SJCRH30 (cell line): Measurements from ENCODE around the gene CEP57. TPM values are rescaled to one million over a fixed set of nuclear protein-coding genes. Genes with fewer than 3 reads are reported as not detected.
A peak's percentile ranks its signal among the peaks of the same experiment; 100 is the strongest.
"Not testable (repeated sequence)": the region's sequence is repeated elsewhere in the genome, so short reads cannot be mapped to it uniquely, and the experiment has no call there.

Experiments
- DNase-seq, 2 experiments: peaks; one replicate each; pipeline ENCODE4 v3.0.0-alpha.2; 2015 to 2020
- H3K27ac ChIP-seq: fragments of 250-450 bp; sonication (Bioruptor Pico); 2 replicates; pipeline ENCODE4 v1.5.1; 2020; ENCODE audit warnings: mild to moderate bottlenecking, moderate library complexity
- H3K27me3 ChIP-seq: fragments of 250-450 bp; sonication (Bioruptor Pico); 2 replicates; pipeline ENCODE4 v1.5.1; 2020; ENCODE audit warnings: mild to moderate bottlenecking, moderate library complexity
- H3K36me3 ChIP-seq: fragments of 250-450 bp; sonication (Bioruptor Pico); 2 replicates; pipeline ENCODE4 v1.5.1; 2020; ENCODE audit warnings: mild to moderate bottlenecking, moderate library complexity
- H3K4me1 ChIP-seq: fragments of 250-450 bp; sonication (Bioruptor Pico); 2 replicates; pipeline ENCODE4 v1.5.1; 2020; ENCODE audit warnings: mild to moderate bottlenecking, moderate library complexity
- H3K4me3 ChIP-seq: fragments of 250-450 bp; sonication (Bioruptor Pico); 2 replicates; pipeline ENCODE4 v1.5.1; 2020; ENCODE audit warnings: mild to moderate bottlenecking, moderate library complexity
- H3K9me3 ChIP-seq: fragments of 250-450 bp; sonication (Bioruptor Pico); replicated peaks from 2 replicates; pipeline ENCODE4 v1.5.1; 2020; ENCODE audit warnings: mild to moderate bottlenecking, moderate library complexity
- total RNA-seq: library from RNA; depleted of rRNA; stranded (reverse); fragments of >200 nt; shearing (Covaris generic); gene quantifications from 2 replicates; pipeline ENCODE4 v1.2.3, GENCODE V29; 2014

CEP57 gene
- total RNA-seq, 1 experiment from 2014 or later = 53.4 TPM

- Histone ChIP-seq H3K36me3 (peaks cover 10% of the 10 kb centered on the region), H3K4me3 (no peak overlapping the region), H3K9me3 (no peaks in the 10 kb centered on the region), H3K27me3 (no peaks in the 10 kb centered on the region), H3K27ac (no peak overlapping the region), H3K4me1 (no peaks in the 10 kb centered on the region)
- no peak for DNase-seq
Measured at GRCh38 chr11:95816037-95816436, 25.7 kb downstream of the CEP57 start.

DNA sequence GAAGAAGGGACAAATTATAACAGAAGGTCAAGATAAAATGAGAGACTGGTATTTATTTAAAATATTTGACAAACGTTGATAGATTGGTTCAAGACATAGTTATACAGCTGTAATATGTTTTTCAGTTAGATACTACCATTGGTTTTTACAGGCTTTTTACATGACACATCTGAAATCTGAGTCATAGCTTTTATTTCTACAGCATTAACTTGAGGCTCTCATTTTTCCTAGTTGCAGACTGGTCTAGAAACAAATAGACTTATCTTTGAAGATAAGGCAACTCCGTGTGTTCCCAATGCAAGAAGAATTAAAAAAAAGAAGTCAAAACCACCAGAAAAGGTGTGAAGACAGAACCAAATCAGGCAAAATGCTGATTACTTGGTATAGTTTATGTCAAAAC is 31.3 kb downstream of the CEP57 start:
- Histone ChIP-seq H3K27ac (no peak overlapping the region), H3K36me3 (peaks cover 23% of the 10 kb centered on the region), H3K4me3 (no peak overlapping the region), H3K4me1 (no peaks in the 10 kb centered on the region), H3K9me3 (no peaks in the 10 kb centered on the region), H3K27me3 (no peaks in the 10 kb centered on the region)
- no peak for DNase-seq

GRCh38 chr11:95827696-95828095 is 37.4 kb downstream of the CEP57 start:
- no peak overlapping the region for H3K27ac ChIP-seq
- H3K4me1 ChIP-seq = peaks cover 14% of the 10 kb centered on the region
- H3K27me3 ChIP-seq = no peaks in the 10 kb centered on the region
- no peak for DNase-seq
- H3K36me3 ChIP-seq = peaks cover 33% of the 10 kb centered on the region
- no peaks in the 10 kb centered on the region for H3K9me3 ChIP-seq
- no peak overlapping the region for H3K4me3 ChIP-seq

DNA sequence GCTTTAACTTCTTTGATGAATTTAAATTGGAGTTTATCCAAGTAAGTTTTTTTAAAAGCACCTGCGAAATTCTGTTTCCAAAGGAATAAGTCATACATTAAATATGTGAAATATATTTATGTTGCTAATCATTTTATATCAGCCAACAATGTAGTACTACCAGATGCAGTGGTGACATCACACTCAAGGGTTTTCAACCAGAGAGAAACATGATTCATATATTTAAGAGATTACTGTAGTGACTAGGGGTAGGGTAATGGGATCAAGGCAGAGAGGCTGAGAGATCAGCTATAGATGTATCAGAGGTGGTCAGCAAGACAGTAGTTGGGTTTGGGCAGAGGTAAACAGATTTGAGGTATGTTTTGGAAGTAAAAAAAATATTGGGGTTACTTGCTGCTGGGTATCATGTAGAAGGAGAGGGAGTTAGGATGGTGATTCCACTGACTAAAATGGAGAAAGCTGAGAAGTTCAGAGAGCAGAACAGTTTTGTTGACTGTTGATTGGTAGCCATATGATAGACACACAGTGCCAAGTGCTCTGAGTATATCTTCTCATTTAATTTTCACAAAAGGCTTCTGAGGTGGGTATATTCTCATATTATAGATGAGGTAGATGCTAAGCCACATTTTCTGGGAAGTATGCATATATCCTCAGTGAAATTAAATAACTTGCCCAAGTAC is 39.4 kb downstream of the CEP57 start:
- Histone ChIP-seq H3K27ac (no peak overlapping the region), H3K4me3 (no peak overlapping the region), H3K9me3 (no peaks in the 10 kb centered on the region), H3K4me1 (peaks cover 16% of the 10 kb centered on the region), H3K36me3 (peaks cover 39% of the 10 kb centered on the region), H3K27me3 (no peaks in the 10 kb centered on the region)
- no peak for DNase-seq

- Histone ChIP-seq H3K36me3 (peaks cover 39% of the 10 kb centered on the region), H3K9me3 (no peaks in the 10 kb centered on the region), H3K27me3 (no peaks in the 10 kb centered on the region), H3K27ac (peak overlapping the region; percentile 49), H3K4me3 (no peak overlapping the region), H3K4me1 (peaks cover 30% of the 10 kb centered on the region)
- DNase-seq = peak in 1 of 2 experiments; percentile 27
Measured at GRCh38 chr11:95831198-95831883, 41.0 kb downstream of the CEP57 start.

- Histone ChIP-seq H3K4me1 (peaks cover 31% of the 10 kb centered on the region), H3K27me3 (no peaks in the 10 kb centered on the region), H3K27ac (no peak overlapping the region), H3K4me3 (no peak overlapping the region), H3K9me3 (no peaks in the 10 kb centered on the region), H3K36me3 (peaks cover 47% of the 10 kb centered on the region)
- no peak for DNase-seq
Measured at GRCh38 chr11:95832763-95833162, 42.5 kb downstream of the CEP57 start.

GRCh38 chr11:95833378-95833777 is 43.1 kb downstream of the CEP57 start:
- Histone ChIP-seq H3K9me3 (no peaks in the 10 kb centered on the region), H3K4me1 (peaks cover 31% of the 10 kb centered on the region), H3K27me3 (no peaks in the 10 kb centered on the region), H3K27ac (no peak overlapping the region), H3K36me3 (peaks cover 50% of the 10 kb centered on the region), H3K4me3 (no peak overlapping the region)
- no peak for DNase-seq

DNA sequence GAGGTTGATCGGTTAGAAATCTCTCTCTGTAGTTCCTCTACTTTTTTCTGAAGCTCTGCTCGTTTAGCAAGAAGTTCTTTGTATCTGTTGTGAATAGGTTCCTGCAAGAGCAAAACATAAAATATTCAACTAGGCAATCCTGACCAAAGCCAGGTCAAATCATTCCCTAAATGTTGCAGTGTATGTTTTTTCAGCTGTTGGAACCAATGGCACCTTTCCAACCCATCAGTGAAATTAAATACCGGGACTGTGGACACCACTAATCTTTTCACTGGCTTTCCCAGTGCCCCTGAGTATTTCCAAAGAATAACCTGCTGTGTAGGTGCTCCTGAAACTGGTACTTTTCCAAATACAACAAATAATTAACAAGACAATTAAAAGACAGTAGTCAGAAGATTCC is 45.1 kb downstream of the CEP57 start:
- no peaks in the 10 kb centered on the region for H3K27me3 ChIP-seq
- H3K36me3 ChIP-seq = peaks cover 47% of the 10 kb centered on the region
- H3K4me3 ChIP-seq = no peak overlapping the region
- peak overlapping the region; percentile 65 for H3K27ac ChIP-seq
- DNase-seq = peak; percentile 65 to 88
- H3K9me3 ChIP-seq = no peaks in the 10 kb centered on the region
- peaks cover 31% of the 10 kb centered on the region for H3K4me1 ChIP-seq

GRCh38 chr11:95835768-95836488 is 45.6 kb downstream of the CEP57 start:
- H3K36me3 ChIP-seq = peaks cover 46% of the 10 kb centered on the region
- no peaks in the 10 kb centered on the region for H3K9me3 ChIP-seq
- peaks cover 29% of the 10 kb centered on the region for H3K4me1 ChIP-seq
- H3K27ac ChIP-seq = peak overlapping the region; percentile 65
- H3K4me3 ChIP-seq = no peak overlapping the region
- DNase-seq = peak; percentile 75 to 91
- no peaks in the 10 kb centered on the region for H3K27me3 ChIP-seq

DNA sequence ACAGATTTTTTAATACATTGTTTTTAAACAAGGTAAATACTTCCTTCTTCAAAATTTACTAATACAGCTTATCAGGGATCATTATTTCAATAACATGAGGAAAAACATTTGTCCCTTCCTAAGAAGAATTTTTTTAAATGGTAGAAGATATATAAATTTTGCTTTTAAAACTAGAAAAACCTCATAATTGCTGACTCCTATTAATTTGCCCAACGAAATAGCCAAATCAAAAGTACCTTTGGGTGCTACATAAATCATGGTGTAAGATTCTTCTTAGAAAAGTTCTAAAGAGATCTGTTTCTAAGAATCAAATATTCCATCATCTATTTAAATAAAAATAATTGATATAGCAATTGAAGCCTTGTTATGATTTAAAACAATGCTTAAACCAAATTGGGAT is 54.9 kb downstream of the CEP57 start:
- H3K4me3 ChIP-seq = no peak overlapping the region
- no peaks in the 10 kb centered on the region for H3K9me3 ChIP-seq
- no peak overlapping the region for H3K27ac ChIP-seq
- no peaks in the 10 kb centered on the region for H3K4me1 ChIP-seq
- DNase-seq = no peak
- no peaks in the 10 kb centered on the region for H3K27me3 ChIP-seq
- peaks cover 16% of the 10 kb centered on the region for H3K36me3 ChIP-seq

GRCh38 chr11:95849087-95849825 is 59.0 kb downstream of the CEP57 start:
- peak; percentile 35 to 62 for DNase-seq
- Histone ChIP-seq H3K27ac (no peak overlapping the region), H3K4me1 (no peaks in the 10 kb centered on the region), H3K27me3 (no peaks in the 10 kb centered on the region), H3K9me3 (no peaks in the 10 kb centered on the region), H3K4me3 (no peak overlapping the region), H3K36me3 (peaks cover 9% of the 10 kb centered on the region; the same call in 1 of the 2 replicates)

DNA sequence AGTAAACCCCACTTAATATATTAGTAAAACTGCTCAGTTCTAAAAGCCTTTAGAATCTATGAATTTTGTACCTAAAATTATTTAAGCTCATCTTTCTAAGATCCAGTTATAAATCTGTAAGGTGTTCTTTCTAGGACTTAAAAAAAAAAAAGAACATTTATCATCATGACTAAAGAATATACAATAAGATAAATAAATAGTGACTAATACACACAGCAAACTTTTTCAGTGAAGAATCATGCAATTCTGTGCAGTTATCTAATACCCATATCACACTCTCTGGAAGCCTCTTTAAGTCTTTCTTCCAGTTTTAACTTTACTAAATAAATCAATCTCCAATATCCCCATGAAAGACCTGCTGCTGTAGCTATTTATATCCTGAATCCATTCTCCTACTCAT is 59.8 kb downstream of the CEP57 start:
- H3K4me1 ChIP-seq = no peaks in the 10 kb centered on the region
- H3K9me3 ChIP-seq = no peaks in the 10 kb centered on the region
- no peaks in the 10 kb centered on the region for H3K27me3 ChIP-seq
- H3K36me3 ChIP-seq = peaks cover 4% of the 10 kb centered on the region; the same call in 1 of the 2 replicates
- H3K27ac ChIP-seq = no peak overlapping the region
- no peak overlapping the region for H3K4me3 ChIP-seq
- no peak for DNase-seq

GRCh38 chr11:95853138-95853537 is 62.8 kb downstream of the CEP57 start:
- H3K4me3 ChIP-seq = no peak overlapping the region
- H3K27ac ChIP-seq = no peak overlapping the region
- H3K27me3 ChIP-seq = no peaks in the 10 kb centered on the region
- no peaks in the 10 kb centered on the region for H3K9me3 ChIP-seq
- peaks cover 4% of the 10 kb centered on the region; the same call in 1 of the 2 replicates for H3K36me3 ChIP-seq
- DNase-seq = no peak
- H3K4me1 ChIP-seq = no peaks in the 10 kb centered on the region

DNA sequence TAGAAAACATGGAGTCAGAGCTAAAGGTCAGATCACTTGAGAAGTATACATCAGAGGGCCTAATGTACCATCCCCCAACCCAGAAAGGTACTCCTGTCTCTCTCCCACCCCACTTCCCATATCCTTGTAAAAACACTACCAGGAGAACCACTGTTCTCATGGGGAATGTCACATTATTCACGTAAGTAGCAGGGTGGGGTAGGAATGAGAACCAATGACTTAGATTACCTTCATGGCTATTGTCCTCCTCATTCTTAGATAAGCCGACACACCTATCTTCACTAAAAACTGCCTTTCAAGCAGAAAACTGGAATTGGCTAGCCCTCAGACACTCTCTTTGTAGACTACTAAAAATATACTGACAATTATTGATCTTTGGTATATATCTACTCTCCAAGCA is 63.6 kb downstream of the CEP57 start:
- Histone ChIP-seq H3K4me3 (no peak overlapping the region), H3K27ac (no peak overlapping the region), H3K4me1 (no peaks in the 10 kb centered on the region), H3K36me3 (peaks cover 4% of the 10 kb centered on the region; the same call in 1 of the 2 replicates), H3K9me3 (no peaks in the 10 kb centered on the region), H3K27me3 (no peaks in the 10 kb centered on the region)
- no peak for DNase-seq

- not testable (repeated sequence) for H3K4me1 ChIP-seq, H3K27ac ChIP-seq, H3K9me3 ChIP-seq, H3K4me3 ChIP-seq, H3K27me3 ChIP-seq, DNase-seq, H3K36me3 ChIP-seq
Measured at GRCh38 chr11:95854362-95854761, 64.1 kb downstream of the CEP57 start.
